ENCODE data around the gene NTM.

DNA sequence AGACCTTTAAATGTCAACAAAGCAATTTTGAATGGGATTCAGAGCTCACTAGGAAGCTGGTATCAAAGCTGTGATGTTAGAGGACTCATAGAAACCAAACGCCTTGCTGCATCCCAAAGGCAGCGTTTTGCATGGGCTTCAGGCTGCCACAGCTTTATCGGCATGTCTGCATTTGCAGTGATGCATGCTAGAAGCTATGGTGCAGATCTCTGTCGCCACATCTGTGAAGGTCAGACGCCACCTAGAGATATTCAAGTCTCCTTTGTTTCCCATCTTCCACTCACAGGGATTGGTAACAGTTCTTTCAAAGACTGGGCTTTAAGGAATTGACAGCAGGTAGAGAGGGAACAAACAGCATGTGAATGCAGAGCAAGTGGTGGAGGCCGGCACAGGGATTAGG is 47.8 kb downstream of the NTM start:
- no peak for TF ChIP-seq JUN (IDR thresholded peaks at IDR 0.05; ENCODE audit: borderline replicate concordance, insufficient read depth, insufficient read length, low read depth)
- TF ChIP-seq, protein P1, sequence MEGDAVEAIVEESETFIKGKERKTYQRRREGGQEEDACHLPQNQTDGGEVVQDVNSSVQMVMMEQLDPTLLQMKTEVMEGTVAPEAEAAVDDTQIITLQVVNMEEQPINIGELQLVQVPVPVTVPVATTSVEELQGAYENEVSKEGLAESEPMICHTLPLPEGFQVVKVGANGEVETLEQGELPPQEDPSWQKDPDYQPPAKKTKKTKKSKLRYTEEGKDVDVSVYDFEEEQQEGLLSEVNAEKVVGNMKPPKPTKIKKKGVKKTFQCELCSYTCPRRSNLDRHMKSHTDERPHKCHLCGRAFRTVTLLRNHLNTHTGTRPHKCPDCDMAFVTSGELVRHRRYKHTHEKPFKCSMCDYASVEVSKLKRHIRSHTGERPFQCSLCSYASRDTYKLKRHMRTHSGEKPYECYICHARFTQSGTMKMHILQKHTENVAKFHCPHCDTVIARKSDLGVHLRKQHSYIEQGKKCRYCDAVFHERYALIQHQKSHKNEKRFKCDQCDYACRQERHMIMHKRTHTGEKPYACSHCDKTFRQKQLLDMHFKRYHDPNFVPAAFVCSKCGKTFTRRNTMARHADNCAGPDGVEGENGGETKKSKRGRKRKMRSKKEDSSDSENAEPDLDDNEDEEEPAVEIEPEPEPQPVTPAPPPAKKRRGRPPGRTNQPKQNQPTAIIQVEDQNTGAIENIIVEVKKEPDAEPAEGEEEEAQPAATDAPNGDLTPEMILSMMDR (IDR thresholded peaks at IDR 0.05; ENCODE audit: extremely low read depth in 1 of 2, insufficient read depth in 1 of 2, low read depth in 1 of 2, low read length in 2 of 2), result no peak

Measured in endothelial cell of umbilical vein (primary cell).